Activated T-cell treated with anti-CD3 and anti-CD28 coated beads, Interleukin-2, amount 50 U/mL, for 48 hours (primary cell): ENCODE results near the gene SCN8A.
"Not testable (repeated sequence)": the region's sequence is repeated elsewhere in the genome, so short reads cannot be mapped to it uniquely, and the experiment has no call there.

Experiments
- DNase-seq, 2 experiments: peaks; one replicate each; pipeline ENCODE4 v3.0.0-alpha.2; 2020

The SCN8A gene

DNA sequence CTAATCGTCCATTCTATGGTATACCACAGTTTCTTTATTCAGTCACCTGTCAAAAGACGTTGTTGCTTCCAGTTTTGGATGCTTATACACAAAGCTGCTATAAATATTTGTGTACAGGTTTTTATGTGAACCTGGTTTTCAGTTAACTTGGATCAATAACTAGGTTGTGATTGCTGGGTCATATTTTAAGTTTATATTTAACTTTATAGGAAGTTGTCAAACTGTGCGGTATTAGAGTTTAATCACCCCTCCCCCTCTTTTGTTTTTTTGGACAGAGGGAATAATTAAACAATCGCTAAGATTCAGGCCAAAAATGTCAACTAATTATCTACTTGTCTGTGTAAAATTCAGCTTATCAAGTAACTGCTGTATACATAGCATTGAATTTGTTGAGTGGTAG lies 34.3 kb downstream of the SCN8A start:
- DNase-seq = no peak

DNA sequence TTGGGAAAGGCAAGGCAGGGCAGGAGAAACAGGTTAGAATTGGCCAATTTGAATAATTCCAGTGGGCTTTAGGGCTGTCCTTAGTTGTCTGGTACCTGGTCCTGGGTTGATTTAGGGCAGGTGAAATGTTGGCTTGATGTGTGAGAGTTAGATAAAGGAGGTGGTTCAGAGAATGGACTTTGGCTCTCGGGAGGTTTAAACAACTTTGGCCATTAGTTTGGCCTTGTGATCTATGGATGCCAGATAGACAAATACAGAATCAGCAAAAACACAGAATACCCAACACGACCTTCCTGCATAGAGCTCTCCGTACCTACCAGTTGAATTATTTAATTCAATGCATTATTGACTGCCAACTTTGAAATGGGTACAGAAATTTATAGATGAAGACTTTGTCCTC lies 35.1 kb downstream of the SCN8A start:
- no peak for DNase-seq

DNA sequence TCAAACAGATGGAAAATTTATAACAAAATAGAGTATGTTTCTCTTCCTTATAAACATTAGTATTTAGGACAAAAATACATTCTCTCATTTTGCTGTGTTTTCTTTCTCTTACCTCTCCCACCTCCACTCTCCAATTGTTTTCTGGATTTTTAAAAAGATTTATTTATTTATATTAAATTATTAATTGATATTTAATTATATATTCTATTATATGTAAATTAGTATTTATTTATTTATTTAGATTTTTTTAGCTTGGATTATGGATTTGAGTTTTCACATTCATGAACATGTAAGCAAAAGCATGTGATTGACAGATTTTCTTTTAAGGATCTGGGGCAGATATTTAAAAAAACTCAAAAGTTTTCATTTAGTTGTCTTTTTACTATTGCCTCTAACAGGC lies 35.6 kb downstream of the SCN8A start:
- DNase-seq = no peak

- no peak for DNase-seq
Measured at GRCh38 chr12:51630256-51630880, 39.3 kb downstream of the SCN8A start.

DNA sequence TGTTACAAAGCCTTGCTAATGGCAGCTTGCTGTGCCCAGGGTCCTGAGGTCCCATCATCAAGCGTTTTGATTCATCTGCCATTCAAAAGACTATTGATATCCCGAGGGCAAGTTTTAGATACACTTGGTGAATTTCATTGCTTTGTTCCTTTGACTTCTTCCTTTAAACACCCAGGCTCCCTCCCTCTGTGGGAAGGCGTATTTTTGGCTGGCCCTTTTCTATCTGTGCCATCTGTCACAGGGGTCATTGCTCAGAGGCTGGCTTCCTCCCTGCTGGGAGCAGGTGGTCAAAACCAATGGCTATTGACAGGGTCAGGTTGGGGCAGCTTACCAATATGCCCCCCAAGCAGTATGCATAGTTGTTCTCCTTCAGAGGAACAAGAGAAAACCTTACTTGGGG lies 40.0 kb downstream of the SCN8A start:
- DNase-seq = no peak

- no peak for DNase-seq
Measured at GRCh38 chr12:51631591-51631990, 40.6 kb downstream of the SCN8A start.

GRCh38 chr12:51632623-51633022 lies 41.6 kb downstream of the SCN8A start:
- no peak for DNase-seq

DNA sequence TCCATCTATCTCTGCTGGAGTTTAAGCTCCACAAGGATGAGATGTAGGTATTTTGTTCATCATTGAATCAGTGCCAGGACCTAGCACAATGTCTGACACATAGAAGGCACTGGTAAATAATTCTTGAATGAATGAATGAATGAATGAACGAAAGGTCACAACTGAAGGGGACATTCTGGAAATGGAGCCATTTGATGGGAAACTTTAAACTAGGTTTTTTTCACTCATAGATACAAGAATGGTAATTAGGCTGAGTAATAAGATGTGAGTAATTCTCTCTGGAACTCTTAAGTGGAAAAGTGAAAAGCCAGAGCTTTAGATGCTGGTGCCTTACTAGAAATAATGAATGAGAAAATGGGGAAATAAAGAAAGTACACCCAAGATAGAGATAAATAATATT lies 44.3 kb downstream of the SCN8A start:
- no peak for DNase-seq

DNA sequence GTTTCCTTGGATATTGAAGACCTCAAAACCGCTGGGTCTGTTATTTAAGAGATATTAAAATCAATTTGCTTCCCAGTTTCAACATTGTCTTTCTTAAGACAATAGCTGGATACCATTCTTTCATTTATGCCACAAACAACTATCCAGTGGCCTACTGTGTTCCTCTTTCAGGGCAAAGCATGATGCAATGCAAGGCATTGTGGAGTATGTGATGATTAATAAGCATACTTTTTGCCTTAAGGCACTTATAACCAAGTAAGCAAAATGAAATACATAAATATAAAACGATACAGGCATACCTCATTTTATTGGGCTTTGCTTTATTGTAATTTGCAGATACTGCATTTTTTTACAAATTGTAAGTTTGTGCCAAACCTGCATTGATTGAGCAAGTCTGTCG lies 45.5 kb downstream of the SCN8A start:
- DNase-seq = no peak

DNA sequence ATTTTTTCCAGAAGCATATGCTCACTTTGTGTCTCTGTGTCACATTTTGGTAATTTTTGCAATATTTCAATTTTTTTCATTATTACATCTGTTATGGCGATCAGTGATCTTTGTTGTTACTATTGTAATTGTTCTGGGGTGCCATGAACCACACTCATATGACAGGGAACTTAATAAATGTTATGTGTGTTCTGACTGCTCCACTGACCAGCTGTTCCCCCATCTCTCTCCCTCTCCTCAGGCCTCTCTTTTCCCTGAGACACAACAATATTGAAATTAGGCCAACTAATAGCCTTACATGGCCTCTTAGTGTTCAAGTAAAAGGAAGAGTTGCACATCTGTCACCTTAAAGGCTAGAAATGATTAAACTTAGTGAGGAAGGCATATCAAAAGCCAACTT lies 46.0 kb downstream of the SCN8A start:
- no peak for DNase-seq

GRCh38 chr12:51639361-51639760 lies 48.3 kb downstream of the SCN8A start:
- DNase-seq = peak in 1 of 2 experiments; percentile 25

DNA sequence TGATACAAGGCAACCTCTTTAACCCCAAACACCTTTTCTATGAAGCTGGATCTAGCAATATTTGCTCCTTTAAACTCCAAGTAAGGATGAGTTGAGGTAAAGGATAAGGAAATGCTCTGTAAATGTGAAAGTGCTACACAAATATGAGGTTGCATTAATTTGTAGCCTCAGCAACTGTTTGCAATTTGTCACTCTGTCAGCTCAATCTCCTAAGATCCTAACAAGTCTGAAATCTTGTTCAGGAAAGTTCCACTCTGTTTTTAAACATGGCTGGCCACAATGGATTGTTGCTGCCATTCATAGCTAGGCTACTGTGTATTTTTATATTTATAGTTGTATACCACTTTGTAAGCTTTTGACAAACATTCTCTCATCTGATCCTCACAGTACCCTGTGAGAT lies 51.3 kb downstream of the SCN8A start:
- DNase-seq = no peak

DNA sequence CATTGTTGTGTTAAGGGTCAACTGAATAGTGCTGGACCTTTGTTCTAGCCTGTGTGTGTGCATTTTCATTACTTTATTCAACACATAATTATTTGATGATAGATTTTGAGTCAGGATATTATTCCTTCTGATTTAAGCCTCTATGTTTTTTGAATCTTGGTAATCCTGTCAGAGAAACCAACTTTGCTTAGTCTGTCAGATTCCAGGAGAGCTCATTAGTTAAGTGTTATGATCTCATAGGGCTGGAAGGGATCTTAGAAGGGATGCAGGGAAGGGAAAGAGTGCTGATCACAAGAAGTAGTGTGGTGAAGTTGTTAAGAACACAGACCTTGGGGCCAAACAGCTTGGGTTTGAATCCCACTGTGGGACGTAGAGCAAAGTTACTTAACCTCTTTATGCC lies 52.9 kb downstream of the SCN8A start:
- no peak for DNase-seq

- not testable (repeated sequence) for DNase-seq
Measured at GRCh38 chr12:51644691-51645090, 53.7 kb downstream of the SCN8A start.

- no peak for DNase-seq
Measured at GRCh38 chr12:51645961-51646360, 54.9 kb downstream of the SCN8A start.

- DNase-seq = no peak
Measured at GRCh38 chr12:51647647-51648046, 56.6 kb downstream of the SCN8A start.

DNA sequence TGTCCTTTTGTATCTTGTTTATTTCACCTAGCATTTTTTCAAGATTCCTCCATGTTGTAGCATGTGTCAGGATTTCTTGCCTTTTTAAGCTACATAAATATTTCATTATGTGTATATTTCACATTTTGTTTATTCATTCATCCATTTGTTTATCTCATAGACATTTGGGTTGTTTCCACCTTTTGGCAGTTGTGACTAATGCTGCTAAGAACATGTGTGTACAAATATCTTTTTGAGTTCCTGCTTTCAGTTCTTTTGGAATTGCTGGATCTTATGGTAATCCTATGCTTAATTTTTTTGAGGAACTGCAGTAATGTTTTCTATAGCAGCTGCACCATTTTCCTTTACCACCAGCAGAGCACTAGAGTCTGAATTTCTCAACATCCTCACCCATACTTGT lies 62.4 kb downstream of the SCN8A start:
- no peak for DNase-seq

DNA sequence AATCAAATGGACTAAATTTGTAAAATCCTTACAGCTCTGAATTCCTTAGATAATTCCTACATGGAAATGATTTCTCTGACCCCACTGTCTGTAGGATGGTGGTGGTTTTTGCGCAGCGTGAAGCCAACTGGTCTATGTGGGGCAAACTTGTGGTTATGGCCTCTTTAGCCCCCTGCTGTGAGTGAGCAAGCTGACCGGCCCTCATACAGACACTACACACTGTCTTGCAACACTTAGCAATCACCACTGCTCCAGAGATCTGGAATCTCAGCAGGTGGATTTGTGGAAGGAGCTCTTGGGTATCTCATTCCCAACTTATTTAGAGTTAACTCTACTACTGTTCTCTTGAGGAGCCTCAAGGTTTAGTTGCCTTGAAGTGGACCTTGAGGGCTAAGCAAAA lies 70.2 kb downstream of the SCN8A start:
- DNase-seq = no peak

DNA sequence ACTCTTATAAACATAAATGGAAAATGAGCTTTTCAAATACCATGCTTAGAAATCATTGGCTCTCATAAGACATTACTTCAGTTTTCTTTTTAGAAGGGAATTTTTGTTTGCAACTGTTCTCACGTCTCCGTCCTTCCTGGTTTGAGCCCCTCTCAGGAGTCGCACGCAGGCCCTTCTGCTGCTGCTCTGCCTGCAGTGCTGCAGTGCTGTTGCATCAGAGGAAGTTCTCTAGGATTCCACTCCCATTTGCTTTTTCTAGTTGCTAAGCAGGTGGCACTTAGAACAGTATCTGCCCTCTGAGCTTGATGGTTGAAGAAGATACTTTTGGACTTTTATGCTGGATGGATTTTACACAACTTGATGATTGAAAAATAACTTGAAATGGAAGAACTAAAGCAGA lies 70.8 kb downstream of the SCN8A start:
- no peak for DNase-seq

- no peak for DNase-seq
Measured at GRCh38 chr12:51662728-51663154, 71.7 kb downstream of the SCN8A start.

DNA sequence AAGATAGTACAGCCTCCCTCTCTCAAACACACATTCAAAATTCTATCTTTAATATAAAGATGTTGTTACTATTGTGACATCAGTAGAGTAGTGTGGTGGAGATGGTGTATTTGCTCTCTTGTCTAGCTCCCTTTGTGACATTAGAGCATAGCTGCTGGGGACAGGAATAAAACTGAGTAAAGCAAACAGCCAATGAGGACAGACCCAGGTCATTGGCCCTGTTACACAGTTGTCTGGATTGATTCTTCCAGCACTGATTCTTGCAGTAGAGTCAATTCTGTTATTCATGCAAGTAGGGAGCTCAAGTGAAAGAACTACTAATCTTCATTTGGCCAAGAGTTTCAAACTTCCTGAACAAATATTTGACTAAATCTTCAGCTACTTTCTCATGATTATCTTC lies 72.4 kb downstream of the SCN8A start:
- no peak for DNase-seq

DNA sequence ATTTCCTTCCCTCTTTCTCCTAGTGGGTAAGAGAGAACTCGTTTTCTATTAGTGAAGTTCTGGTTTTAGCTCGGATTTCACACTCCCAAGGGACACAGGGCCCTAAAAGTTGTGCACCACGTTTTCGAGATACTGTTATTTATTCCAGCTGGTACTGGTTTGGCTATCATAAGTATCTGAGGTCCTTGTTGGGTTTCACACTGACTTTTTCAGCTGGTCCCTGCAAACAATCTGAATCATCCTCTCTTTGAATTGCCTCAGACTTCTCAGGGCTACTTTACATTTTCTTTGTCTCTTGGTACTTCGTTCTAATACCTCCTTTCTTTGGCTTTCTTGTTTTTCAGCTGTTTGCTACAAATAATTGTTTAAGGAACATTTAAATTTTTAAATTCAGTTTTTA lies 75.7 kb downstream of the SCN8A start:
- DNase-seq = no peak

GRCh38 chr12:51667269-51667668 lies 76.2 kb downstream of the SCN8A start:
- no peak for DNase-seq

- DNase-seq = no peak
Measured at GRCh38 chr12:51669271-51669670, 78.2 kb downstream of the SCN8A start.

GRCh38 chr12:51669996-51670395 lies 79.0 kb downstream of the SCN8A start:
- no peak for DNase-seq

GRCh38 chr12:51672334-51672733 lies 81.3 kb downstream of the SCN8A start:
- no peak for DNase-seq
